ENCODE data around the gene CSRNP3.

GRCh38 chr2:165645930-165646831, 176.7 kb downstream of the CSRNP3 start:
- TF ChIP-seq REST (IDR thresholded peaks at IDR 0.05; ENCODE audit: low read depth) (no peak), EZH2phosphoT487 (IDR thresholded peaks at IDR 0.05; ENCODE audit: borderline replicate concordance) (no peak), CEBPB (IDR thresholded peaks at IDR 0.05; ENCODE audit: low read depth) (no peak)
- TF ChIP-seq, protein P1, sequence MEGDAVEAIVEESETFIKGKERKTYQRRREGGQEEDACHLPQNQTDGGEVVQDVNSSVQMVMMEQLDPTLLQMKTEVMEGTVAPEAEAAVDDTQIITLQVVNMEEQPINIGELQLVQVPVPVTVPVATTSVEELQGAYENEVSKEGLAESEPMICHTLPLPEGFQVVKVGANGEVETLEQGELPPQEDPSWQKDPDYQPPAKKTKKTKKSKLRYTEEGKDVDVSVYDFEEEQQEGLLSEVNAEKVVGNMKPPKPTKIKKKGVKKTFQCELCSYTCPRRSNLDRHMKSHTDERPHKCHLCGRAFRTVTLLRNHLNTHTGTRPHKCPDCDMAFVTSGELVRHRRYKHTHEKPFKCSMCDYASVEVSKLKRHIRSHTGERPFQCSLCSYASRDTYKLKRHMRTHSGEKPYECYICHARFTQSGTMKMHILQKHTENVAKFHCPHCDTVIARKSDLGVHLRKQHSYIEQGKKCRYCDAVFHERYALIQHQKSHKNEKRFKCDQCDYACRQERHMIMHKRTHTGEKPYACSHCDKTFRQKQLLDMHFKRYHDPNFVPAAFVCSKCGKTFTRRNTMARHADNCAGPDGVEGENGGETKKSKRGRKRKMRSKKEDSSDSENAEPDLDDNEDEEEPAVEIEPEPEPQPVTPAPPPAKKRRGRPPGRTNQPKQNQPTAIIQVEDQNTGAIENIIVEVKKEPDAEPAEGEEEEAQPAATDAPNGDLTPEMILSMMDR (IDR thresholded peaks at IDR 0.05 in 2 of 3, conservative IDR thresholded peaks at IDR 0.05 in 1 of 3; ENCODE audit: borderline replicate concordance in 1 of 3, insufficient read depth in 1 of 3, low read depth in 2 of 3, low read length in 2 of 3) = no peak
